Hematopoietic multipotent progenitor cell treated with erythropoietin and hydrocortisone succinate and interleukin-3 and kit ligand, for 4 days (in vitro differentiated cells): ENCODE results near the gene ADGRL3.
"Not testable (repeated sequence)": the region's sequence is repeated elsewhere in the genome, so short reads cannot be mapped to it uniquely, and the experiment has no call there.

Source experiments
- DNase-seq: peaks from one replicate; pipeline ENCODE4 v3.0.0-alpha.2; 2015

Gene ADGRL3

DNA sequence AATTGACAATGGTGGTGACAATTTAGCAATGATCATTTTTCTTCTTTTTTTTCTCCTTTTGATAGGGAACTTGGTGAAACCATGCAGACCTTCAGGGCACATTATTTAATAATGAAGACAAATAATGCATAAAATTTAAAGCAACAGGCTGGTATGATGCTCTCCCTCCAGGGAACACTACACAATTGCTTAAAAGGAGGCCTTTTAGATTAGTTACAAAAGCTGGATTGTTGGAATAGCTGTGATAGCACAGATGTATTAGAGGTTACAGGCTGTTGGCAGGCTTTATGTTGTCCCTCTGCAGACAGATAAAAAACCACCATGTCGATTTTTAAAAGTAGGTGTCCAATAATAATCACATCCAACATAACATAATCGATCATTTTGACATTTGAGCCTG lies 307.0 kb downstream of the ADGRL3 start:
- DNase-seq: no peak

DNA sequence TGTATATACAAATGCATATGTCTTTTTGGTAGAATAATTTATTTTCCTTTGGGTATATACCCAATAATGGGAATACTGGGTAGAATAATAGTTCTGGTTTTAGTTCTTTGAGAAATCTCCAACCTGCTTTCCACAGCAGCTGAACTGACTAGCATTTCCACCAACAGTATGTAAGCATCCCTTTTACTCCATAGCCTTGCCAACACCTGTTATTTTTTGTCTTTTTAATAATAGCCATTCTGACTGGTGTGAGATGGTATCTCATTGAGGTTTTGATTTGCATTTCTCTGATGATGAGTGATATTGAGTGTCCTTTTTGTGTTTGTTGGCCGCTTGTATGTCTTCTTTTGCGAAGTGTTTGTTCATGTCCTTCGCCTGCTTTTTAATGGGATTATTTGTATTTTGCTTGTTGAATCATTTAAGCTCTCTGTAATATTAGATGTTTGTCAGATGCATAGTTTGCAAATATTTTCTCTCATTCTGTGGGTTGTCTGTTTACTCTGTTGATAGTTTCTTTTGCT lies 309.7 kb downstream of the ADGRL3 start:
- not testable (repeated sequence) for DNase-seq

DNA sequence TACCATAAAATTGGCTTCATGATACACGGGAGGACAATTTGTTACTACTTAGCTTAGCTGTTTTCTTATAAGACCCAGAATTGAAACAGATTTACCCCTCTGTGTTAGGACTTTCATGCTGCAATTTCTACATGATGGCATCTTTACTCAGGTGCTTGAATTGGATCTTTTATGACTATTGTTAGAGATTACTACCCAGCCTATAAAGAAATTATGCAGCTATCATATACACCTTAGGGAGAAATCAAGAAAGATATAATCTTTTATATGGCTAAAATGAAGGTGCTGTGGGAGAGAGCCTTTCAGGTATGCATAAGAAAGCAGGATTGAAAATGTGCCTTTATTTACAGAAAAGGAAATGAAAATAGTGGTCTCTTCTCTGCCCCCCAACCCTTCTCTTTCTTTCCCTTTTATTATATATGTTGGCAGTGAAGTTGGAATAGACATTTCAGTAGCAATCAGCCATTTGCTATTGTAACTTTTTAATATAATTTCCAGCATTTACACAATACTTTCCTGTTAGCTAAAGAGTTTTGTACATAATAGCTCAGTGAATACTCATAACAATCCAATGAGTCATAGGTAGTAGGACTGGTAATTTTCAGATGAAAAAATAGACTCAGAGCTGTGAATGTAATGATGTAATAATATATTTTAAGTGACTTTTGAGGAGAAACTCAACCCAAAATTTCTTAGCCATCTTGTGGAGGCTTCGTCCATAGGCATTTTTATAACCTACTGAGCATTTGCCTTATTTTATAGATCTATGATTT lies 311.8 kb downstream of the ADGRL3 start:
- DNase-seq: no peak

DNA sequence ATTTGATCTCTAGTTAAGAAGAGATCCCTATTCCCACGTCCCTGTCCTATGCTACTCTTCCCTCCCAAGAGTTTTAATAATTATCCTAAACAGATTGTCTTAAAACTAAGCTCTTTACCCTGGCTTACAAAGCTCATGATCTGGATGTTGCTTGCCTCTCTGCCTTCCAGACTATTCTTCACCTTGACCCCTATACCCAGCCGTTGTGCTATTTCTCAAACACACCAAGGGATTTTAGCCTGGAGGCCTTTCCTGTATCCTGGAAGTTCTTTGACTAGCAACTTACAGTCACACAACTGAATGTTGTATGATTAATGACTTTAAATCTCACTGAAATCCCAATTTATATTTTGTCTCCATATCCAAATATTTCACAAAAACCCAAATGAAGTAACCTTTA lies 314.9 kb downstream of the ADGRL3 start:
- DNase-seq: no peak

DNA sequence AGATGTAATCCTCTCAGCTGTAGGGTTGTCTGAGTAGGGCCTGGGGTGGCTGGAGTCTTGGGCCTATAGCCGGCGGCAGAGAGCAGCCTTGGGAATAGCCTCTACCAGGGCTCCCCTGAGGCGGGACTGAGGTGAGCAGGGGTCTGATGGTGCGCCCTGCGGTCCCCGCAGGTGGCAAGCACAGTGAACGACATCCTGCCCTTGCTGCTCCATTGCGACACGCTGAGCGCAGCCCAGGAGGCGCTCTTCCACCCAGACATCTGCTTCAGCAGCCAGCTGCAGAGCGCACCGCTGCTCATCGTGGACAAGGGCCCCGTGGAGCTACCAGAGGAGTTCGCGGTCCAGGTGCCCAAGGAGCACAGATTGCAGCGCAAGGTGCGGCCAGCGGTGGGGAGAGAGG lies 317.0 kb downstream of the ADGRL3 start:
- DNase-seq: peak; percentile 7

DNA sequence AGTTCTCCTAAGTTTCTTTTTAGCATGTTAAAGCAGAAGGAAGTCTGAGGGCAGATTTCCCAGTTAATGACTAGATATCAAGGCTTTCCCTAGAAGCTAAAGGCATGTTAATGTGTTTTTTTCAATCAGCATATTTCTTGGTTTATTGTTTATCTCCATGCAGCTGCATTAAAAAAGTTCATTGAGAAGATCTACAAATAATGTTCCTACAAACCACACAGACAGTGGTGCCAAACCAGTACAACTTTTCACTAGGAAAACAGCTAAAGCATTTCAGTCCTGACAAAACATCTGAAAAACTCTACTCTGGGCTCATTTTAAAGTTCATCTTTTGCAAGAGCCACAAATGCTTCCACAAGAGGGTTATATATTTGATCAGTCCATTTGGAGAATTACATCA lies 320.0 kb downstream of the ADGRL3 start:
- no peak for DNase-seq

DNA sequence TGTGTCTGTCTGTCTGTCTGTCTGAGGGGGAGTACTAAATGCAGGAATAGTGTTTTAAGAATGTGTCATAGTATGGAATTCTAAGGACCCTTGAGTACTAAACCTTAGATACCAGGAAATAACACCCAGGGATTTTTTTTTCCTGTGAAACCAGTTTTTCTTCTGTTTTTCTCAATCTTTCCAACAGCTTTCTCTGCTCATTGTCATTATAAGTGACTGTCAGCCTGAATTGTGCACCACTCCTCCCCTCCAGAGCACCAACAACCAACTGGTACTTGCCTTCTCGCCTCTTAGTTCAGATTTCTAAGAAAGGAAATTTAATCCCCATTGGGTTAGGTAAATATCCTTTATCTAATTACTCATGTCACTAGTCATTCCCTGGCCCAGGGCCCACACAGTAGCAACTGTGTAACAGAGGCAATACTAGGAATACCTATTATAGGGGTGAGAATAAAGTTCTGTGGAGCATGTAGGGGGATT lies 320.6 kb downstream of the ADGRL3 start:
- DNase-seq: no peak

DNA sequence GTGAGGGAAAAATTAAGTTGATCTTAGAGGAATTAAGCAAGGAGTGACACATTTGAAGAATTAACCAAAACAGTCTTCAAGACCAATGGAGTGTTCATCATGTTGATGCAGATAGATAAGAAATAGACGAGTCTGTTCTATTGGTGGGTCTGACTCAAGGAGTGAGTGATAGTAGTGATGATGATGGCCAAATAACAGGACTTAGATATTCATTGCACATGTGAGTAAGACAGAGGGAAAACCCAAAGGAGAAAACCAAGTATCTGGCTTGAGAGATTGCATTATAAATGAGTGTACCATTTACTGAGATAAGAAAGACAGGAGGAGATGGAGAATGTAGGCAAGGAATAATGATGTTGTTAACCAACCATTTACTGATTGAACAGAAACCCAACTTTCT lies 321.3 kb downstream of the ADGRL3 start:
- no peak for DNase-seq

DNA sequence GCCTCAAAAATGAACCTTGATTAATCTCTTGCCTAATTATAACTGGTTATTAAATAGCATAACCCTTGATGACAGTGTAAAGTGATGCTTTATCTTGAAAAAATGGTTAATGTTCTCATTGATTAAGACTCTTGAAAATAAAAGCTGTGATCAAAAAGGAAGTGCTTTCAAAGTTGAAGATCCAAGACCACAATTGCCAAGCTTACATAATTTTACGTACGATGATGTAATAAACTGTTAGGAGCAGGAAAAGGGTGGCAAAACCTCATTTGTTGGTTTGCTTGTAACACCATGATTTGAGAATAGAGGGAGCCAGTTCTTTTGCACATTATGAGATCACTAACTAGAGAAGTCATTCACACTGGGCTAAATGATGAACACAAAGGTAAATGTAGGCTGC lies 322.2 kb downstream of the ADGRL3 start:
- peak; percentile 25 for DNase-seq

DNA sequence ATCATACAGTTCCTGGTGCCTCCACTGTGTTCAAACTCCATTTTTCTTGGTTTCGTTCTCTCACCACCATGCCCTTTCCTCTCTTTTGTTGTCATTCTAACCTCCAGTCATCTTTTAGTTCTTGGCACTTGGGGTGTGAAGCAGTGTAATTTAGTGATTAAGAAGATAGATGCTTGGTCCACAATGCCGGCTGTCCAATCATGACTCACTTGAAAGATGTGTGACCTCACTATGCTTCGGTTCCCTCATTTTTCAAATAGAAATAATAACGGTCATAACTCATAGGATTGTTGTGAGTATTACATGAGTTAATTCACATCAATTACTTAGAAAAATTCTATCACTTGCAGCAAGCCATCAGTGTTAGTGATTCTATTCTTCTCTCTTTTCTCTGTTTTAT lies 327.8 kb downstream of the ADGRL3 start:
- no peak for DNase-seq

DNA sequence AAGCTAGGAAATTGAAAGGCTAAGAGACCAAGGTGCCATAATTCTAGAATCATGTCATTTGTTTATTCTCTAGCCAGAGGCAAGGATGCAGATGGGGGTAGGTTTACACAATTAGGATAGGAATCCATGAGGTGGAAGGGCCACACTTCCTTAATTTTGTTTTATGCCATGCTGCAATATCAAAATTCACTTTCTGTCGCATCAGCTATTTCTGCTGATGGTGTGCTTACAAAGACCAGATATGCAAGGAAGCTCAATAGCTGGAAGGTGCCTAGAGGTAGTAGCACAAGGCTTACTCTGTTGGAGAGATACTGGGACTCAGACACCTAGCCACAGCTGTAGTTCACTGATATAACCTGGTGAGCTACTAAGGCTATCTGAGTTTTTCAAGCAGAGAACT lies 328.5 kb downstream of the ADGRL3 start:
- no peak for DNase-seq

DNA sequence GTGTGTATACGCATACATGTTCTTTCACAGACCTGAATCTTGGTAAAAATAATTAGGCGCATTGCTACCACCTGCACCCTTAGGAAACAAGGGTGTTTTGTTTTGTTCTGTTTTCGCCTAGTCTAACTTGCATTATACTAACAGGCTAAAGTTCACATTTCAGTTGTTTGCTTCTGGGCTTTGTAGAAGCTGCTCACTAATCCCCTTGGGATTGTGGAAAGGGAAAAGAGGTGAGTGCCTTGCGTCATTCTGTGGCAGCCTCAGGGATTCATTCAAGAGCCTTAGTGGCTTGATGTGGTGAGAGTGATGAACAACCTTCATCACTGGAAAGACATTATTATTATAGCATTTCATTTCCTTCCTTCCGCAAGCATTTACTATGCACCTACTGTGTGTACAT lies 331.1 kb downstream of the ADGRL3 start:
- no peak for DNase-seq

DNA sequence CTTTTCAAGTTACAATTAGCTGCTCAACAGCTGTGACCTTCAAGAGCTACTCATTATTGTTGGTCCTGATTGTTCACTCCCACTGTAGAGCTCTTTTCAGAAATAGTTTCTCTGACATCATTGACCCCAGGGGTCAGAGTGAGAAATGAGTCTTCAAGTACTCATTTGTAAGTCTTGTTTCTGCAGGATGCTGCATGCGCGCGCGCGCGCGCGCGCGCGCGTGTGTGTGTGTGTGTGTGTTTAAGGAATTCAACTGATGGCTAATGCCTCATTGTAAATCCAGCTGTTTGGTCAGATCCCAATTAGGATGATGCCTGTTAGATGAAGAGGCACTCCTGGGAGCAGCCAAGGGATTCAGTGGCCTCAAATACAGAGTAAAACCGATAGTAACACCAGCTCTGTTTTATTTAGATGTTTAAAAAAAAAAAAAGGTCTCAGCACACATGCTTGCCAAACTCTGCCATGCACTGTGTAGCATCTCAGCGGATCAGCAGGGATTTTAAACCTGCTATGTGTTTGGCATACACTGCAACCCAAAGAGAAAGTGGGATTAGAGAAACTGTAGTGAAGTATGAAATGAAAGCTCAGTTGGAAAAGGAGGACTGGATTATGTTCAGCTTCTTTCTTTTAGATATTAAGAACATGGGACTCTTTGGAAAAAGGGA lies 332.3 kb downstream of the ADGRL3 start:
- no peak for DNase-seq

DNA sequence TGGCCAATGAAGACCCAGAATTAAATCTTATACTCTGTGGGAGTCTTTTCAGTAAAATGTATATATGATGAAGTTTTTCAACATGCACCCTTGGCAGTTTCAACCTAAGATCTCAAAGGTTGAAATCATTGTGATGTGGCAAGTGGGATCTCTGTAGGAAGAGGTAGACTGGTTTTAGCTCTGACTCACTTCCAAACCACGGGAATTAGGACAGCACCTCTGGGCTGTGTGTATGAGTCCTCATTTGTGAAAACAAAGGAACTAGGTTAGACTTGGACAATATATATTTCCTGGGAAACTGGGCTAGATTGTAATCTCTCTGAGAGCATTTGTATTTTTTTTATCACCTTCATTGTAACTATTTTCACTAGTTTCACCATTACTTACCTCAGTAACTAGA lies 333.0 kb downstream of the ADGRL3 start:
- DNase-seq: no peak

DNA sequence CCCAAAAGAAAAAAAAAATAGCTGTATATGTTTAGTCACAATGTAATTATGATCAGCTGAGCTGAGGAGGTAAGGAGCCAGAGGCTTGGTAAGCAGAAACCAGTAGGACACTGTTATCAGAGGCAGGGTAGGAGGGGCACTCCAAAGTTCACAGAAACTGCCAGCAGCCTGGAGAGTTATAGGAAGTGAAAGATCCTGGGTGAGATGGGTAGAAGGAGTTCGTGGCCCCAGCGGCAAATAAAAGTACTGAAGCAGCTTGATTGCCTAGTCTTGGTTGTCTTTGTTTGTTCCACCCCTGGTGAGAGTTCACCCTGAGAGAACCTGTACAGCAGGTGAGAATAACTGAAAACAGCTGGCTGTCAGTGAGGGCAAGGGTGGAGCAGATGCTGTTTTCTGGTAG lies 340.8 kb downstream of the ADGRL3 start:
- DNase-seq: peak; percentile 1

DNA sequence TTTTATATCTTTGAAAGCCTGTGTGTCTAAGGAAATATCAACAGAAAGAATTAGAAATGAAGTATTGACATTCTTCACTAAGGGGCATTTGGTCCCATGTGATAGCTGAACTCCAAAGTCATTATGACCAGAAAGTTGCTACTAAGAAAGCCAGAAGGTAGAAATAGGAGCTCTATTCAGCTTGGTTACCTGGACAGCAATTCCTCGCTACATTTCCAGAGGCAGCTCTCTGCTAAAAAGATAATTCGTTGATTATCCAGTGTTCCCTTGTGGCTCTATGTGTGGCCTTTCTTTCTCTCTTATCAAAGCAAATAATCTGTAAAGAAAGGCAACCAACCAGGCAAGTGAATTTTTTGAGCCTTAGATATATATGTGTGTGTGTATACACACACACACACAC lies 341.3 kb downstream of the ADGRL3 start:
- no peak for DNase-seq

DNA sequence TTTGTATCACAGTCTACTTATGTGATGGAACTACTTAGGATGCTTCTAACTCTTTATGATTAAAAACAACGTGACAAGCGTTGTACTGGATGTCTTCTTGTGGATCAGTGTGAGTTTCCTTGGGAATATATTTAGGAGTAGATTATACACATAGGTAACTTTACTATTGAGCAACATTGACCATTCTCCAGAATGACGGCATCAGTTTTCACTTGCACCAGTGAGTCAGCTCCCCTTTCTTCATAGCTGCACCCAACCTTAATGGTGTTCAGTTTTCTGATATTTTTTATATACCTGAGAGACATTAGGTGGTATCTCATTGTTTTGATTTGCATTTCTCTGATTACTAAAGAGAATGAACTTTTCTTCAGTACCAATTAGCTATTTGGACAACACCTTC lies 343.9 kb downstream of the ADGRL3 start:
- DNase-seq: no peak

DNA sequence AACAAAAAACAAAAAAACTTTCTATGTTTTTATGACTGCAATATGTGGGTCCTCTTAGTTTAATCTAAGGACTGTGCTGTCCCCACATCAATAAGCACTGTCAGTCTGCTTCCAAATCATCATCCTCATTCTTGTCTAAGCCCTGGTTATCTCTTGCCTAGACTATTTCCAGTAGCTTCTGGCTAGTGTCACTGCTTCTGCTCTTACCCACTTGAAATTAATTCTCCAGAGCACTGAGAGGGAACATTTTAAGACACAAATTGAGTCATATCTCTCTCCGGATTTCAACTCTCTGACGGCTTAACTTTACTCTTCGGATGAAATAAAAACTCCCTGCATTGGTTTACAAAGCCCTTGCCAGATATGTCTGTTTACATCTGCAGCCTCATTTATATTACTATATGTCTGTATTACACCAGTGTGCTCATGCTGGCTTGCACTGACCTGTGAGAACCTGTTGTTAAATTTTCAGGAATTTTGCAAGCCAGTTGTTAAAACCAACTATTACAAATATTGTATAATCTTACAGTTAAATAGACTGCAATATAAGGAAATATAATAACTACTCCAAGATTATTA lies 345.9 kb downstream of the ADGRL3 start:
- DNase-seq: no peak

DNA sequence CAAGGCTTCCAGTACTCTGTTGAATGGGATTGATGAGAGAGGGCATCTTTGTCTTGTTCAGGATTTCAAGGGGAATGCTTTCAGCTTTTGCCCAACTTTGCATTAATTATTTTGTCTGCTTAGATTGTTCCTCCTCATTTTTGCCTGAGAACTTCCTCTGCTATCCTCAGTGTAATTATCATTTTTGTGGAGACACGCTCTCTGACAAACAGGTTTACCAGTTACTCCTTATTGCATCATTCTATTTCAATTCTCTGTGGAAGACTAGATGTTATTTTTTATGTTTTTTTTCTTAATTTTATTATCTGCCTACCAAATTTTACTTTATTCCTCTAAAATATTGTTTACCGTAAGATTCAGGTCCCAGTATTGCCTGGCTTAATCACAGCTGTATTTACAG lies 349.2 kb downstream of the ADGRL3 start:
- no peak for DNase-seq

DNA sequence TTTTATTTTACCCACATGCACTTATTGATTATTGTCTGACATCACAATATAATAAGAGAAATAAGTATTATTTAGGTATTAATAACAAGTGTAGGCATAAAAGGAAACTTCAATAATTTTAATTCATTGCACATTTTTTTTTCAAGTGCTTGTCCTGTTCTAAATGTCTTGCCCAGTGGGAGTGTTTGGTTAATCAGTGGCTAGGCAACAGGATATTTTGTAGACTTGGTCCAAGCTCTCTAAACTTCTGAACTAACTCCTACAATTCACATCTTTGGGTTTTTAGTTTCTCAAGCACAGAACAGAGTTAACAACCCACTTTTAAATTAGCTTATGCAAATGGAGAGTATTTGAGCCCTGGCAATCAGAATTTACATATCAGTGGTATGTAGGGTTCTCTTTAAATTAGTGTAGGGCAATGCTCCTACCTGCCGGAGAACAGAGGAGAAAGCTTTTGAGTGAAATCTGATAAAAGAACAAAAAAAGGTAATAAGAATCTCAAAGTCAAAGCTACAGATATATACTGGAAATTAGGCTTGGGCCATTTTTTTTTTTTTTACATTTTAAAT lies 353.5 kb downstream of the ADGRL3 start:
- no peak for DNase-seq

DNA sequence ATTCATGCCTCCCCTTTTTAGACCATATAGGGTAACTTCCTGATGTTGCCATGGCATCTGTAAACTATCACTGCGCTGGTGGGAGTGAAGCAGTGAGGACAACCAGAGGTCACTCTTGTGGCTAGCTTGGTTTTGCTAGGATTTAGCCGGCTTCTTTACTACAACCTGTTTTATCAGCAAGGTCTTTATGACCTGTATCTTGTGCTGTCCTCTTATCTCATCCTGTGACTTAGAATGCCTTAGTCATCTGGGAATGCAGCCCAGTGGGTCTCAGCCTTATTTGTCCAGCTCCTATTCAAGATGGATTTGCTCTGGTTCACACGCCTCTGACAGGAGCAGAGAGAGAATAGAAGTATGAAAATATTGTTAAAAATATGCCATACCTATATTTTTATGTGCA lies 355.7 kb downstream of the ADGRL3 start:
- DNase-seq: no peak

DNA sequence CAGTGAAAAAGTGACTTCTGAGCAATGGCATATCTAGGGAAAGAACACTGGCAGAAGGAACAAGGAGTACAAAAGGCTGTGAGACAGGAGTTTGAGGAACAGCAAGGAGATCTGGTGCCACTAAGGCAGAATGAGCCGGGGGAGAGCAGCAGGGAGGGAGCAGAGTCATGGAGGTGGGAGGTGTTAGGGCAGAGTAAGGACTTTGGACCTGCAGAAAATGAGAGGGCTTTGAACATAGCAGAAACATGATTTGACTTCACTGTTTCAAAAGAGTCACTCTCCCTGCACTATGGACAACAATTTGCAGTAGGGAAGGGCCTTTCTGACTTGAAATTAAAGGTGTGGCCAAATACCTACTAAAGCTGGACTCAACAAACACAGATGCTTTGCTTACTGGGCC lies 356.2 kb downstream of the ADGRL3 start:
- DNase-seq: no peak

DNA sequence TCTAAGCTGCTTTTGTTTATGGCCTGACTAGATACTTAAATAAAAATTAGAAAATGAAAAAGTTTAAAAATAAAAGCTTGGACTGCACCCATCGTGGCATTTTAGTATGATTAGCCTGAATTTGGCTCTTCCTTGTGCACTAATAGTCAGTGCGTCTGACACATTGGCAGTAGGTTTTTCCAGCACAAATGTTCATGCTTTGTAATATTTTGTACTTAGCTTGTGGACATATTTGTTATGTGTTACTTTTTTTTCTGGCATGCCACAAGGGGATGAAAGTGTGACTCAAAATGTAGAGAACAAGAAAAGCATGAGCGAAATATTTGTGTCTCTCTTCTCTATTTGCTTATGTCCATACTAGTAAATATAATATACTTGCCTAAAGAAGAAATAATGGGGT lies 359.3 kb downstream of the ADGRL3 start:
- DNase-seq: no peak

DNA sequence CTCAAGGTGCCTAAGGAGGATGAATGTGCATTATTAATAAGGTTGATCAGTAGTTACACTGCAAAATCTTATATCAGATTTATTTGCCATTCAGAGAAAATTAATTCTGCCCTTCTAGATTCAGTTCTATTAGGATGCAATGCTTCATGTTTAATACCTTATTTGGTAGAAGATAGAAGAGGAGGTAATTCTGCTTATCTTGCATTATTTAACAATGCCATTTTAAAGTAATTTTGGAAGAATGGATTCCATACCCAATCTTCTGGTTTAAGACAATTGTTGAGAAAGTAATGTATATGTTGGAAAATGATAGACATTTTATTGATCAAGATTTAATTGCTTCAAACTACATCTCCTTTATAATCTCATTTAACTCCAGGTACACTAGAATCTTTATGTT lies 360.9 kb downstream of the ADGRL3 start:
- DNase-seq: no peak
